GM21786 (cell line): ENCODE results near the gene TRAPPC12.
A peak's percentile ranks its signal among the peaks of the same experiment; 100 is the strongest.
"Not testable (repeated sequence)": the region's sequence is repeated elsewhere in the genome, so short reads cannot be mapped to it uniquely, and the experiment has no call there.

Experiments
- ATAC-seq: cut with Tn5 transposase; IDR thresholded peaks from one replicate; pipeline ENCODE4 v1.9.1; 2021; ENCODE audit not compliant: unreplicated experiment

The TRAPPC12 gene

DNA sequence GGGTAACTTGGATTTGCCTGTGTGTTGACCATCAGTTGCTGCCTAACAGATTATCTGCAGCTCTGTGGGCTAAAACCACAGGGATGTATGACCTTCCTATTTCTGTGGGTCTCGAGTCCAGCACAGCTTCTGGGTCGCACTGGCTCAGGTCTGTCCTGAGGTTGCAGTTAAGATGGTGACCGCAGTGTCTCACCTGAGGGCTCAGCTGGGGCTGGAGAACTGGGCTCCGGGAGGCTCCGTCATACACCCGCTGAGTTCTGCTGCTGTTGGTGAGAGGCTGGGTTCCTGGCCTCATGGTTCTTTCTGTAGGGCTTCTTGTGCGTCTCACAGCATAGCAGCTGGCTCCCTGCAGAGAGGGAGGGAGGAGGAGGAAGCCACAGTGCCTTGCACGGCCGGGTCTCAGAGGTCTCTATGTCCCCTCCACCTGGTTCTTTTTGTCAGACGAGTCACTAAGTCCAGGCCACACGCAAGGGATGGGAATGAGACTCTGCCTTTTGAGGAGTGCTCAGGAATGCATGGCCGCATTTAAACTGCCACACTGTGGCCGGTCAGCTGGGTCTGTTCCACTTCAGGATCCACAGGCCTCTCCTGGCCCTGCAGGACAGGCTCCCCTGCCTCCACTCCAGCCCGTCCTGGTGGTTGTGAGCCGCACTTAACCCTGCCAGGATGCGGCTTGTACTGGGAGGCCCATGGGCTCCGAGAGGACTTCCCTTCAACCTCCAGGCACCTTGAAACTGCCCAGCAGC is 72.6 kb downstream of the TRAPPC12 start:
- ATAC-seq = no peak

- ATAC-seq = no peak
Observed at GRCh38 chr2:3453190-3453999, 73.9 kb downstream of the TRAPPC12 start.

DNA sequence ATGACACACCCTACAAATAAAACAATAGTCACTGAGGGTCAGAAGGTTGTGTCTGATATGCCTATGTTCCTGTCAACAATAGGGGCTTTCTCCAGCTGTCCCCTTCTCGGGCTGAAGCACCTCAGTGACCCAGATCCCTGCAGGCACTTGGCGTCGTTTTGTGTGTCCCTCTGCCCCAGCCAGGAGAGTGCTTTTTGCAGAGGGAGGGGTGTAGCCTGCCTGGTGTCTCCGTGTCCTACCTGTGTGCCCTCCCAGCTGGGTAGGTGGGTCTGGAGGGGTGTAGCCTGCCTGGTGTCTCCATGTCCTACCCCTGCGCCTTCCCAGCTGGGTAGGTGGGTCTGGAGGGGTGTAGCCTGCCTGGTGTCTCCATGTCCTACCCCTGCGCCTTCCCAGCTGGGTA is 74.5 kb downstream of the TRAPPC12 start:
- ATAC-seq = not testable (repeated sequence)

DNA sequence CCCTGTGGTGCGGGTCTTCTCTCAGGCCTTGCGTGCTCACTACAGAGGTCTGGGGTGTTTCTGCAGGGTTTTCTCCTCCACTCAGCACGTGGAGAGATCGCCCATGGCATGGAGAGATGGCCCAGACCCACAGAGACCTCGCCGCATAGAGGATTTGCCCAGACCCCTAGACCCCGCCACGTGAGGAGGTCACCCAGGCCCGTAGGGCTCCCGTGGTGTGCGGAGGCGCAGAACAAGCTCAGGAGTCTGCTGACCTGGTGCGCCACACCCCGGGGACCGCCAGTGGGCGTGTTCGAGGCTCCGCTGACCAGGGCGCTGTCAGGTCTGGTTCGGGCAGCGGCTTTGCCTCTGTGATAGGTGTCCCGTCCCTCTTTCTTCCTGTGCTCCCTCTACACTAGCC is 75.3 kb downstream of the TRAPPC12 start:
- ATAC-seq = no peak

DNA sequence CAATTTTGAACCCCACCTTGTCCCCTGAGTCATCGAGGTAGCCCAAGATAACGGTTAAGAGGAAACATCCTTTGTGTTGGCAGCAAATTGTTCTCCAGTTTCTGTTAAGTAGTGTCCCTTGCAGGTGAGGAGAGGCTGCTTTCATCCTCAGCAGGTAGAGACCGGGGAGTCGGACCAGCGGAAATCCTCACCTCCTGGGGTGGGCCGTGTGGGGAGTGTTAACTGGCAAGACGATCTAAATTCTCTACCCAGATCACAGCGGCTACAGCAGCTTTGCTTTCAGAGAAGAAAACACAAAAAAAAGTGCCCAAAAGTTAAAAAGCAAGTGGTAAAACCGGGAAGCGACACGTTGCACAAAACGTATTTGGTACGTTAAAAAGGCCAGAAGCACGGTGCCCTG is 76.6 kb downstream of the TRAPPC12 start:
- no peak for ATAC-seq

DNA sequence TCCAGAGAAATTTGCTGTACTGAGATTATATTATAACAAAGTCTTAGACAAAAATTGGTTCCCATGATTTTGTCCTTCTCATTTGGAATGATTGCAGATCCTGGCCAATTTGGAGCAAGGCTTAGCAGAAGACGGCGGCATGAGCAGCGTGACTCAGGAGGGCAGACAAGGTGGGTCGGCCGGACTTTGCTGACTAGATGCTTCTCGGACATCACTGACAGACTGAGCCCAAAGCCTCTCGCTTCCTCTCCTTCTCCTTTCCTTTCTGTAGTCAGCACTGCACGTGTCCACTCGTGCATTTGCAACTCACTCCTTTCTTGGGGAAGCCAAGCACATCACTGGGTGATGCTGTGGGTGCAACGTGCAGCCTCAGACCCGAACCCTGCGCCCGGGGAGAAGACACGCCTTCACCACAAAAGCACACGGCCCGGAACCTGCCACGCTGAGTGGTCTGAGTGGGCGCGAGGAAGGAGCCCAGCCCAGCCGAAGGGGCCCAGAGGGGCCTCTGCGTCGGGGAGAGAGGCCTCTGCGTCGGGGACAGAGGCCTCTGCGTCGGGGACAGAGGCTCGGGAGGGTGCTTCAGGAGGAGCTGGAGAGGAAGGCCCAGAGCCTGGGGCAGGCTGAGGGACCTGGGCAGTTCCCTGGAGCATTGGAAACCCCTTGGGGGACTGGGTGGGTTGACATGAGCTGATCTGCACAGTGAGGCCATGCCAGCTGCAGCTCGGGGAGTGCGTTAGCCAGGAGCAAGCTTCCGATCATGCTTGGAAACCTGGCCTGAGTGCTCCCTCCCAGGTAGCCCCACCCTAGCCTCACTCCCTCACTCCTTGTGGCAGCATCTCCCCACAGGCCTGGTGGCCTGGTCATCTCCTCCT is 78.3 kb downstream of the TRAPPC12 start:
- ATAC-seq = no peak

GRCh38 chr2:3458396-3459184 is 79.1 kb downstream of the TRAPPC12 start:
- no peak for ATAC-seq

DNA sequence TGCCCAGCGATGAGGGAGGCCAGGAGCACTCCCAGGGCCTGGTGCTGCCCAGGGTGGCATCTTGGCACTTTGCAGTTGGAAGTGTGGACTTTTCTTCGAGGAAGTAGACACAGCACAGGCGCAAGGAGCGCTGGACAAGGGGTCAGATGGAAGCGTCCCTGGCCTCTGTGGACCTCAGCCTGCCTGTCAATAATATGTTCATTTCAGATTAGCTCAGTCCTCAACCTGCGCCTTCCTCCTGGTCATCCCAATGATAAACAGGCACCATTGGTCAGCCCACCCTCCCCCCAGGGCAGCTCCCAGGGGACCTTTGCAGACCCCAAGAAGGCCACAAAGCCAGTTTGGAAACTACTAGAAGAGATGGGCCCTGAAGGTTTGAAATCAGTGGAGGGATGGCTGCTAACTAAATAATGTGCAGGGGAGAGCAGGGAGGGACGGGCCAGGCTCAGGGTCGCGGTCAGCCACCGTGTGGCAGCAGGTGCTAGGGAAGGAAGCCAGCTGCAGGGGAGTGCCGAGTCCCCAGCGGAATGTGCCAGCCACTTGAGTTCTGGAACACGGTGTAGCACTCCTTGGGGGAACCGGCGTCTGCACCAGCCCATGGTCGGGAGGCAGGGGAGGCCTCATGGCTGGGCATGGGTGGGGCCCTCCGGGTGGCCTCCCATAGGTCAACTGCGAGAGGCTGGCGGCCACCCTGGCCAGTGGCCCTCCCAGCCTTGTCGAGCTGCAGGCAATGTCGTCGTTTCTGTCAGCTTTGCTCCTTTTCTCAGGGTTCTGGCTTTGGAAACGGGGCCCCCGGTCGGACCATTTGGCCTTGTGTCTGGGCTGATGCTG is 79.9 kb downstream of the TRAPPC12 start:
- no peak for ATAC-seq

GRCh38 chr2:3460156-3460555 is 80.7 kb downstream of the TRAPPC12 start:
- no peak for ATAC-seq

DNA sequence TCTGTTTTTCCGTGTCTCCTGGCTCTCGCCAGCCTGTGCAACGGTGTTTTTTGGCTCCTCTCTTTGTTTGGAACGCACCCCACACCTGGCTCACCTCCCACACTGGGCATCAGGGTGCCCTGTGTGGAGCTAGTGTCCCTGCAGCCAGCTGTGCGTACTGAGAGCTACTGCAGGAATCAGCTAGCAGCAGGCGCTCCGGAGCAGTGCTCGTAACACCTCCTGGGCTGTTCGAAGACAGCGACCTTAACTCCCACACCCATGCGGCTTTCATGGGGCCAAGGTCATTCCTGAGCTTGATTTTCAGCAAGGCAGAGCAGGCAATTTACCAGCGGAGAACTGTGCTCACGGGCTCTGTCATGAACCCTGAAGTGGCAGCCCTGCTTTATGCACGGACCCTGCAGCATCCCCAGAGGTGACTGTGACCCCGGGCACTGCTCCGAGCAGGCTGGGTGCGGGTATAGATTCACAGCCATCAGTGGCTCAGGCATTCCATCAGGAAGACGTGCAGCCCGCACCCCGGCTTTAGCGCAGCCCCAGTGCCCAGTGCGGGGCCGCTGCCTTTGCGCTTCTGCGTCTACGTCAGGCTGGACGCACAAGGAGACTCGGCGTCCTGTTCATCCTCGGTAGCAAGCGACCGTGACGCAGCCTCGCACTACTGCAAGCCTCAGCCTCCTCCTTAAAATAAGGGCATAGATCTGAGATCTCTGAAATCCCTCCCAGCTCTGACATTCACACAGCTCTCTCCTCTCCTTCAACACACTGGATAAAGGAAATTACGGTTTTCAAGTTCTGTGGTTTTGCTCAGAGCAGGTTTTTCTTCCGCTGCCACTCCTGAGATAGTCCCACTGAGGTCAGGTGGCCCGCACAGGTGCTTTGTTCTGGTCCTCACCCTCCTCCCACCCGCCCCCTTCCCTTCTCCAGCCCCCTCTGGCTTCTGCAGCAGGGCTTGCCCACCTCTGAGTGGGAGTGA is 81.6 kb downstream of the TRAPPC12 start:
- no peak for ATAC-seq

GRCh38 chr2:3461801-3462492 is 82.5 kb downstream of the TRAPPC12 start:
- peak; percentile 79 for ATAC-seq

DNA sequence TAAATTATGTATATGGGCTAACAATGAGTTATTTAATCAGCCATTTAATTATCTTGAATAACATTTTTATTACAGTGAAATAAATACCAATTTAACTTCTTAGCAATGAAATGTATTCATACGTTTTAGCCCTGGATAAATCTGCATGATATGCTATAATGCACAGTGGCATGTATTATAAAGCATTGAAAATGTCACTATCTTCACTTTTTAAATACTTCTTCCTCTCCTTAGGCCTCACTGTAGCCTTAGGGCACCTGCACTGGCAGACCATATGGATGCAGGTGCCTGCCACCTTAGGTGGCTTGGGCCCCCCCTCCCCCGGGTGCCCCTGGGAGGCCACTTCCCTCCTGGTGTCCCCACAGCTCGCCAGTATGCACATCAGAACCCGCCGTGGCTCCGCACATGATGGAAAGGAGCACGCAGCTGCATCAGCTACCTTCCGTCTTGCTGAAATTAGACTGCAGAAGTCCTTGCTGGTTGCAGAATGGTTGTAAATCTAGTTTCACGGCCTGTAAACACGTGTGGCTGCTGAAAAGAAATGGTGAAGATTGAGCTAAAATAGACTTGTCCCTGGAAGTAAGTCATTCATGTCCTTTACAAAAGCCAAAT is 83.1 kb downstream of the TRAPPC12 start:
- ATAC-seq = peak; percentile 2

GRCh38 chr2:3463186-3463835 is 83.8 kb downstream of the TRAPPC12 start:
- ATAC-seq = no peak

DNA sequence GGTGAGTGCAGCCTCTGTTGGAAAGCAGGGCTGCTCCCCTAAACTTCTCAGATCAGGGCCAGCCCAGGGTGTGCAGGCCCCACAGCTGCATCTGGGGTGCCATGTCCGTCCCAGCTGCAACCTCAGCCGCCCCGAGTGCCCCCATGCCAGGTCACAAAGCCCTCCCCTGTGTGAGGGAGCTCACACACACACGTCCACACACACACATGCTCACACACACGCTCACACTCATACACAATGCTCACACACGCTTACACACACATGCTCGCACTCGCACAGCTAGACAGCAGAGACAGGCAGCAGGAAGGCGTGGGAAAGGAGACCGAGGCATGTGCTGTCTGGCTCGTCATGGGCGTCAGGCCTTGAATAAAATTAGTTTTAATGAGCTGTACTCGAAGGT is 84.5 kb downstream of the TRAPPC12 start:
- no peak for ATAC-seq

DNA sequence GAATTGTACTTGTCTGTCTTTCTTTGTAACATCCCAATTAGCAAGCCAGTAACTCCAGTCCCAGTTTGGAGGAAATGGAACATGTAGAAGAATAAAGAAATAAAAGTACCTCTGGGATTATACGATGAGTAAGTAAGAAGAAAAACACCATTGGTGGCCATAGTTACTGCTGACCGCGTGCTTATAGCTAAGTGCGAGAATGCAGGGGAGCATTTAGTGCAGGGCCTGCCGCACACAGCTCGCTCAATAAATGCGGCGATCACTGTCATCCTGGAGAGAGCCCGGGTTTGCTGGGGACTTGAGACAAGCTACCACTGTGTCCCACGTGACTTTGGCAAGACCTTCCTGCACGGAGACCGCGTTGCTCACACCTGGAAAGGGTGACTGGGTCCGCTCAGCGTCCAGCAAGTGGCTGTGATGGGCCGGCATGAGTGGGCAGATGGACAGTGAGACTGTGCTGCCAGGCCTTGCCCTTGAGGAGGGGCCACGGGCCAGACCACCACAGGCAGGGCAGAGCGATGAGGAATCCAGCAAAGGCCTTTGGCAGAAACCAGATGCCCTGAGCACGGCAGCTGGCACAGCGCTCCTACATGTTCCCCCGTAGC is 85.0 kb downstream of the TRAPPC12 start:
- no peak for ATAC-seq

DNA sequence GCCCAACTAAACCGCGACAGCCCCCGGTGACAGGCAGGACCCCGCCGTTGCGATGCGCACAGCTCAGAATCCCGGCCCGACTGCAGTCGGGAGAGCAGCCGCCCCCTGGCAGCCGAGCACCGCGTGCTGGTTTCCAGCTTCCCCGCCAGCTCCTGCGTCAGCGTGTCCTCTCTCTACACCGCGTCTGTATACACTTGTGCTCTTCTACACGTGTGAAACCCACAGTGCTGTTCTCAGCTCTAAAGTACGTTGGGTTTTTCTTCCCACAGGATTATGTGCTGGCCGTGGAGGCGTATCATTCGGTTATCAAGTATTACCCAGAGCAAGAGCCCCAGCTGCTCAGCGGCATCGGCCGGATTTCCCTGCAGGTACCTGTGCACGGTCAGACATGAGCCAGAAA is 85.8 kb downstream of the TRAPPC12 start:
- ATAC-seq = no peak
